WTC11 (cell line): ENCODE data around the gene CUL4A.

Experiments
- GRHL2 ChIP-seq: fragments of 250-450 bp; sonication (Bioruptor Pico); IDR thresholded peaks from 2 replicates; pipeline ENCODE4 v1.8.0; 2022; ENCODE audit warnings: mild to moderate bottlenecking, moderate library complexity; ENCODE audit not compliant: insufficient replicate concordance, severe bottlenecking
- SMAD4 ChIP-seq: sonication (generic); formaldehyde crosslinking; IDR thresholded peaks from 2 replicates; pipeline ENCODE4 v1.8.0; 2022; ENCODE audit warnings: mild to moderate bottlenecking, missing genetic modification reagents
- SP1 ChIP-seq: sonication (generic); formaldehyde crosslinking; conservative IDR thresholded peaks from 2 replicates; pipeline ENCODE4 v1.8.1; 2022; ENCODE audit warnings: missing genetic modification reagents
- TEAD4 ChIP-seq: sonication (generic); formaldehyde crosslinking; IDR thresholded peaks from 2 replicates; pipeline ENCODE4 v1.8.0; 2022; ENCODE audit warnings: mild to moderate bottlenecking, missing genetic modification reagents
- ZNF263 ChIP-seq: sonication (generic); formaldehyde crosslinking; IDR thresholded peaks from 2 replicates; pipeline ENCODE4 v1.8.1; 2022; ENCODE audit warnings: low read depth, mild to moderate bottlenecking, moderate library complexity, missing genetic modification reagents
- ZNF416 ChIP-seq: fragments of 250-450 bp; sonication (Bioruptor Pico); IDR thresholded peaks from 2 replicates; pipeline ENCODE4 v1.9.0; 2021; ENCODE audit warnings: mild to moderate bottlenecking, inconsistent platforms
- TF ChIP-seq, protein P1 (sequence below): sonication (generic); formaldehyde crosslinking; IDR thresholded peaks from 2 replicates; pipeline ENCODE4 v1.8.0; 2022; ENCODE audit warnings: mild to moderate bottlenecking, missing genetic modification reagents
- TF ChIP-seq, protein P2 (sequence below): fragments of 200-600 bp; IDR thresholded peaks from 2 replicates; pipeline ENCODE4 v1.8.0; 2022; ENCODE audit warnings: antibody characterized with exemption
- TF ChIP-seq, protein P3 (sequence below): sonication (generic); formaldehyde crosslinking; IDR thresholded peaks from 2 replicates; pipeline ENCODE4 v1.8.0; 2022; ENCODE audit warnings: mild to moderate bottlenecking, missing genetic modification reagents
- TF ChIP-seq, protein P4 (sequence below): sonication (generic); formaldehyde crosslinking; IDR thresholded peaks from 2 replicates; pipeline ENCODE4 v1.8.0; 2023; ENCODE audit warnings: missing genetic modification reagents, mild to moderate bottlenecking, borderline replicate concordance
- TF ChIP-seq, protein P5 (sequence below): sonication (generic); formaldehyde crosslinking; IDR thresholded peaks from 2 replicates; pipeline ENCODE4 v1.8.1; 2022; ENCODE audit warnings: low read depth, missing genetic modification reagents, borderline replicate concordance
- TF ChIP-seq, protein P6 (sequence below): sonication (generic); formaldehyde crosslinking; IDR thresholded peaks from 2 replicates; pipeline ENCODE4 v1.8.1; 2022; ENCODE audit warnings: missing genetic modification reagents, borderline replicate concordance
- TF ChIP-seq, protein P7 (sequence below): sonication (generic); formaldehyde crosslinking; IDR thresholded peaks from 2 replicates; pipeline ENCODE4 v1.8.1; 2022; ENCODE audit warnings: mild to moderate bottlenecking, missing genetic modification reagents, moderate library complexity, borderline replicate concordance
- TF ChIP-seq, protein P8 (sequence below): sonication (generic); formaldehyde crosslinking; IDR thresholded peaks from 2 replicates; pipeline ENCODE4 v1.8.1; 2023; ENCODE audit warnings: mild to moderate bottlenecking, moderate library complexity, missing genetic modification reagents

DNA sequence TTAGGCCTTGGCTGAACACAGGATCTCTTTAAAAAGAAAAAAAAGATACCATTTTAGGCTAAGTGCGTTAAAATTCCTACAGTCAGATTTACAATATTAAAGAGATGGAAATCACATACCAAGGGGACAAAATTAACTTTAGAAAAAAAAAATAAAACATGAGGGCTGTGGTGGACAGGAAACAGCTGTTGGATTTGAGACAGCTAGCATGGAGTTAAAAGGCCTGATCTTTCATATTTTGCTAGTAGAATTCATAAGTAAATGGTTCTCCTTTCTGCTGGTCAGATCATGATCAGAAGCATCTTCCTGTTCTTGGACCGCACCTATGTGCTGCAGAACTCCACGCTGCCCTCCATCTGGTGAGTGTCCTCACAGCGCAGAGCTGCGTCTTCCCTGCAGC is 19.7 kb downstream of the CUL4A start:
- TF ChIP-seq, protein P1, sequence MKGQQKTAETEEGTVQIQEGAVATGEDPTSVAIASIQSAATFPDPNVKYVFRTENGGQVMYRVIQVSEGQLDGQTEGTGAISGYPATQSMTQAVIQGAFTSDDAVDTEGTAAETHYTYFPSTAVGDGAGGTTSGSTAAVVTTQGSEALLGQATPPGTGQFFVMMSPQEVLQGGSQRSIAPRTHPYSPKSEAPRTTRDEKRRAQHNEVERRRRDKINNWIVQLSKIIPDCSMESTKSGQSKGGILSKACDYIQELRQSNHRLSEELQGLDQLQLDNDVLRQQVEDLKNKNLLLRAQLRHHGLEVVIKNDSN (CRISPR knock-in tag), result no peak
- TF ChIP-seq SP1, result no peak
- no peak for TF ChIP-seq TEAD4 (CRISPR knock-in tag)
- TF ChIP-seq, protein P2, sequence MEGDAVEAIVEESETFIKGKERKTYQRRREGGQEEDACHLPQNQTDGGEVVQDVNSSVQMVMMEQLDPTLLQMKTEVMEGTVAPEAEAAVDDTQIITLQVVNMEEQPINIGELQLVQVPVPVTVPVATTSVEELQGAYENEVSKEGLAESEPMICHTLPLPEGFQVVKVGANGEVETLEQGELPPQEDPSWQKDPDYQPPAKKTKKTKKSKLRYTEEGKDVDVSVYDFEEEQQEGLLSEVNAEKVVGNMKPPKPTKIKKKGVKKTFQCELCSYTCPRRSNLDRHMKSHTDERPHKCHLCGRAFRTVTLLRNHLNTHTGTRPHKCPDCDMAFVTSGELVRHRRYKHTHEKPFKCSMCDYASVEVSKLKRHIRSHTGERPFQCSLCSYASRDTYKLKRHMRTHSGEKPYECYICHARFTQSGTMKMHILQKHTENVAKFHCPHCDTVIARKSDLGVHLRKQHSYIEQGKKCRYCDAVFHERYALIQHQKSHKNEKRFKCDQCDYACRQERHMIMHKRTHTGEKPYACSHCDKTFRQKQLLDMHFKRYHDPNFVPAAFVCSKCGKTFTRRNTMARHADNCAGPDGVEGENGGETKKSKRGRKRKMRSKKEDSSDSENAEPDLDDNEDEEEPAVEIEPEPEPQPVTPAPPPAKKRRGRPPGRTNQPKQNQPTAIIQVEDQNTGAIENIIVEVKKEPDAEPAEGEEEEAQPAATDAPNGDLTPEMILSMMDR, result no peak
- TF ChIP-seq GRHL2, result no peak
- no peak for TF ChIP-seq SMAD4
- TF ChIP-seq, protein P3, sequence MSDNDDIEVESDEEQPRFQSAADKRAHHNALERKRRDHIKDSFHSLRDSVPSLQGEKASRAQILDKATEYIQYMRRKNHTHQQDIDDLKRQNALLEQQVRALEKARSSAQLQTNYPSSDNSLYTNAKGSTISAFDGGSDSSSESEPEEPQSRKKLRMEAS (CRISPR knock-in tag), result no peak
- TF ChIP-seq, protein P4, sequence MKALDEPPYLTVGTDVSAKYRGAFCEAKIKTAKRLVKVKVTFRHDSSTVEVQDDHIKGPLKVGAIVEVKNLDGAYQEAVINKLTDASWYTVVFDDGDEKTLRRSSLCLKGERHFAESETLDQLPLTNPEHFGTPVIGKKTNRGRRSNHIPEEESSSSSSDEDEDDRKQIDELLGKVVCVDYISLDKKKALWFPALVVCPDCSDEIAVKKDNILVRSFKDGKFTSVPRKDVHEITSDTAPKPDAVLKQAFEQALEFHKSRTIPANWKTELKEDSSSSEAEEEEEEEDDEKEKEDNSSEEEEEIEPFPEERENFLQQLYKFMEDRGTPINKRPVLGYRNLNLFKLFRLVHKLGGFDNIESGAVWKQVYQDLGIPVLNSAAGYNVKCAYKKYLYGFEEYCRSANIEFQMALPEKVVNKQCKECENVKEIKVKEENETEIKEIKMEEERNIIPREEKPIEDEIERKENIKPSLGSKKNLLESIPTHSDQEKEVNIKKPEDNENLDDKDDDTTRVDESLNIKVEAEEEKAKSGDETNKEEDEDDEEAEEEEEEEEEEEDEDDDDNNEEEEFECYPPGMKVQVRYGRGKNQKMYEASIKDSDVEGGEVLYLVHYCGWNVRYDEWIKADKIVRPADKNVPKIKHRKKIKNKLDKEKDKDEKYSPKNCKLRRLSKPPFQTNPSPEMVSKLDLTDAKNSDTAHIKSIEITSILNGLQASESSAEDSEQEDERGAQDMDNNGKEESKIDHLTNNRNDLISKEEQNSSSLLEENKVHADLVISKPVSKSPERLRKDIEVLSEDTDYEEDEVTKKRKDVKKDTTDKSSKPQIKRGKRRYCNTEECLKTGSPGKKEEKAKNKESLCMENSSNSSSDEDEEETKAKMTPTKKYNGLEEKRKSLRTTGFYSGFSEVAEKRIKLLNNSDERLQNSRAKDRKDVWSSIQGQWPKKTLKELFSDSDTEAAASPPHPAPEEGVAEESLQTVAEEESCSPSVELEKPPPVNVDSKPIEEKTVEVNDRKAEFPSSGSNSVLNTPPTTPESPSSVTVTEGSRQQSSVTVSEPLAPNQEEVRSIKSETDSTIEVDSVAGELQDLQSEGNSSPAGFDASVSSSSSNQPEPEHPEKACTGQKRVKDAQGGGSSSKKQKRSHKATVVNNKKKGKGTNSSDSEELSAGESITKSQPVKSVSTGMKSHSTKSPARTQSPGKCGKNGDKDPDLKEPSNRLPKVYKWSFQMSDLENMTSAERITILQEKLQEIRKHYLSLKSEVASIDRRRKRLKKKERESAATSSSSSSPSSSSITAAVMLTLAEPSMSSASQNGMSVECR, result no peak
- TF ChIP-seq ZNF416, result no peak
- no peak for TF ChIP-seq ZNF263 (CRISPR knock-in tag)
- TF ChIP-seq, protein P5, sequence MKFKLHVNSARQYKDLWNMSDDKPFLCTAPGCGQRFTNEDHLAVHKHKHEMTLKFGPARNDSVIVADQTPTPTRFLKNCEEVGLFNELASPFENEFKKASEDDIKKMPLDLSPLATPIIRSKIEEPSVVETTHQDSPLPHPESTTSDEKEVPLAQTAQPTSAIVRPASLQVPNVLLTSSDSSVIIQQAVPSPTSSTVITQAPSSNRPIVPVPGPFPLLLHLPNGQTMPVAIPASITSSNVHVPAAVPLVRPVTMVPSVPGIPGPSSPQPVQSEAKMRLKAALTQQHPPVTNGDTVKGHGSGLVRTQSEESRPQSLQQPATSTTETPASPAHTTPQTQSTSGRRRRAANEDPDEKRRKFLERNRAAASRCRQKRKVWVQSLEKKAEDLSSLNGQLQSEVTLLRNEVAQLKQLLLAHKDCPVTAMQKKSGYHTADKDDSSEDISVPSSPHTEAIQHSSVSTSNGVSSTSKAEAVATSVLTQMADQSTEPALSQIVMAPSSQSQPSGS, result no peak
- TF ChIP-seq, protein P6, sequence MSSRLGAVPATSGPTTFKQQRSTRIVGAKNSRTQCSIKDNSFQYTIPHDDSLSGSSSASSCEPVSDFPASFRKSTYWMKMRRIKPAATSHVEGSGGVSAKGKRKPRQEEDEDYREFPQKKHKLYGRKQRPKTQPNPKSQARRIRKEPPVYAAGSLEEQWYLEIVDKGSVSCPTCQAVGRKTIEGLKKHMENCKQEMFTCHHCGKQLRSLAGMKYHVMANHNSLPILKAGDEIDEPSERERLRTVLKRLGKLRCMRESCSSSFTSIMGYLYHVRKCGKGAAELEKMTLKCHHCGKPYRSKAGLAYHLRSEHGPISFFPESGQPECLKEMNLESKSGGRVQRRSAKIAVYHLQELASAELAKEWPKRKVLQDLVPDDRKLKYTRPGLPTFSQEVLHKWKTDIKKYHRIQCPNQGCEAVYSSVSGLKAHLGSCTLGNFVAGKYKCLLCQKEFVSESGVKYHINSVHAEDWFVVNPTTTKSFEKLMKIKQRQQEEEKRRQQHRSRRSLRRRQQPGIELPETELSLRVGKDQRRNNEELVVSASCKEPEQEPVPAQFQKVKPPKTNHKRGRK (CRISPR knock-in tag), result no peak
- TF ChIP-seq, protein P7, sequence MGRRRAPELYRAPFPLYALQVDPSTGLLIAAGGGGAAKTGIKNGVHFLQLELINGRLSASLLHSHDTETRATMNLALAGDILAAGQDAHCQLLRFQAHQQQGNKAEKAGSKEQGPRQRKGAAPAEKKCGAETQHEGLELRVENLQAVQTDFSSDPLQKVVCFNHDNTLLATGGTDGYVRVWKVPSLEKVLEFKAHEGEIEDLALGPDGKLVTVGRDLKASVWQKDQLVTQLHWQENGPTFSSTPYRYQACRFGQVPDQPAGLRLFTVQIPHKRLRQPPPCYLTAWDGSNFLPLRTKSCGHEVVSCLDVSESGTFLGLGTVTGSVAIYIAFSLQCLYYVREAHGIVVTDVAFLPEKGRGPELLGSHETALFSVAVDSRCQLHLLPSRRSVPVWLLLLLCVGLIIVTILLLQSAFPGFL (CRISPR knock-in tag), result no peak
- TF ChIP-seq, protein P8, sequence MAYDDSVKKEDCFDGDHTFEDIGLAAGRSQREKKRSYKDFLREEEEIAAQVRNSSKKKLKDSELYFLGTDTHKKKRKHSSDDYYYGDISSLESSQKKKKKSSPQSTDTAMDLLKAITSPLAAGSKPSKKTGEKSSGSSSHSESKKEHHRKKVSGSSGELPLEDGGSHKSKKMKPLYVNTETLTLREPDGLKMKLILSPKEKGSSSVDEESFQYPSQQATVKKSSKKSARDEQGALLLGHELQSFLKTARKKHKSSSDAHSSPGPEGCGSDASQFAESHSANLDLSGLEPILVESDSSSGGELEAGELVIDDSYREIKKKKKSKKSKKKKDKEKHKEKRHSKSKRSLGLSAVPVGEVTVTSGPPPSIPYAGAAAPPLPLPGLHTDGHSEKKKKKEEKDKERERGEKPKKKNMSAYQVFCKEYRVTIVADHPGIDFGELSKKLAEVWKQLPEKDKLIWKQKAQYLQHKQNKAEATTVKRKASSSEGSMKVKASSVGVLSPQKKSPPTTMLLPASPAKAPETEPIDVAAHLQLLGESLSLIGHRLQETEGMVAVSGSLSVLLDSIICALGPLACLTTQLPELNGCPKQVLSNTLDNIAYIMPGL (CRISPR knock-in tag), result no peak
